ENCODE results near the gene LIPI. TPM values are rescaled to one million over a fixed set of nuclear protein-coding genes. Genes with fewer than 3 reads are reported as not detected.

Gene LIPI
- total RNA-seq (2022; extraction: Qiagen RNA extraction; ENCODE audit: low read depth): not detected in 5 replicates

DNA sequence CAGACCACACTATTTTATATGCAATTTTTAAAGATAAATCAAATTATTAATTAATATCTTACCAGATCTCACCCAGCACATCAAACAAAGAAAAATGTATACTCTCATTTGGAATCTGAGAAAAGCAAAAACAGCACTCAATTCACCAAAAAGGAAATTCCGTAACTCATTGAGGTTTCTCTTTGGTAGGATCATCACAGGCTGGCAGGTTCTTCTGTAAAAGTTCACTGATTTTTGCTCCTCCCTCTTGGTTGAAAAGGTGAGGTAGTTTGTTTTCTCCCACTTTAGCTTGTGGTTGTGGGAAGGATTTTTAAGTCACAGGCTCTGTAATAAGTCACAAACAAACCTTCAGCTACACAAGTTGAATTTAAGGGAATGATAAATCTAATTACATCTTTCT, at the start of gene LIPI:
TSS of gene LIPI (minus strand) at position 218 of the 400 bp plus-strand sequence. CDS start at position 108, 110 bp downstream.

DNA sequence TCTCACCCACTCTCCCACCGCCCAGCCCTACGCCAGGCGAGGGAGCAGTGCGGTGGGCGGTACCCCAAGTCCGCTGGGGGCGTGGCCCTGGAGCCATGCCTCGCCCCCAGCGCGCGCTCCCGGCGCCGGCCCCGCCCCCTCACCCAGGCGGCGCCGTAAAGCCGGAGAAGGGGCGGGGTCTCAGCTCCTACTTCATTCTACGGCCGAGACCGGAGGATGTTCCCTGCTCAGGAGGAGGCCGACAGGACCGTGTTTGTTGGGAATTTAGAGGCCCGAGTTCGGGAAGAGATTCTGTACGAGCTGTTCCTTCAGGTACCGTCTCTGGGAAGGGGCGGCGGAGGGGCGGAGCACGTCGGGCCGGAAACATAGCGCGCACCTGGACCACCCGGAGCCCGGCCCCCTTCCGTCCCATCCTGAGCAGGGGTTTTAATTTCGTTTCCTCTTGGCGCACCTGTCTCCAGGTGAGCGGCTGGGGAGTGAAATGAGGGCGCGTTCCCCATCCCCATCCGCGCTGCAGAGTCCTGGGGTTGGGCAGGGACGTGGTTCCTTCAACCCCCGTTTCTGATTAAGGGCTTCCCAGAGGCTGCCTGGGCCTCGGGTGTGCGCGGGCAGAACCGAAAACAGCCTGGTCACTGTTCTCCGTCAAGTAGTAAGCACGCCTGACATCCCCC, 5.4 kb upstream of the LIPI start, which contains the start of gene RBM11:
TSS of gene RBM11 (plus strand) at position 187 of the 671 bp plus-strand sequence. CDS start at position 217, 30 bp downstream.

Other genes starting within 250 kb of the LIPI start
- gene RBM11, start 5.2 kb upstream of the LIPI start, total RNA-seq (2022; extraction: Qiagen RNA extraction; ENCODE audit: low read depth): not detected in 5 replicates
- gene HSPA13, start 172.2 kb upstream of the LIPI start, total RNA-seq (2022; extraction: Qiagen RNA extraction; ENCODE audit: low read depth): 15.0 to 22.1 TPM (median 17.1 TPM) in 5 replicates

Measured in A549 treated with CpdA at 1 μM for 4 hours (cell line).